Measurements from ENCODE around the gene FAM53A. TPM values are rescaled to one million over a fixed set of nuclear protein-coding genes. Genes with fewer than 3 reads are reported as not detected.

FAM53A gene
- total and polyA plus RNA-seq, 10 of the 15 experiments (the other 5 are each of a cell fraction or from before 2014, with no cell fraction given) = 0.02 to 0.87 (median 0.38) TPM; not detected in 2

GRCh38 chr4:1712216-1713002 is 28.3 kb upstream of the FAM53A start, which contains the start of gene SLBP (continued):
- TF ChIP-seq, protein P1, sequence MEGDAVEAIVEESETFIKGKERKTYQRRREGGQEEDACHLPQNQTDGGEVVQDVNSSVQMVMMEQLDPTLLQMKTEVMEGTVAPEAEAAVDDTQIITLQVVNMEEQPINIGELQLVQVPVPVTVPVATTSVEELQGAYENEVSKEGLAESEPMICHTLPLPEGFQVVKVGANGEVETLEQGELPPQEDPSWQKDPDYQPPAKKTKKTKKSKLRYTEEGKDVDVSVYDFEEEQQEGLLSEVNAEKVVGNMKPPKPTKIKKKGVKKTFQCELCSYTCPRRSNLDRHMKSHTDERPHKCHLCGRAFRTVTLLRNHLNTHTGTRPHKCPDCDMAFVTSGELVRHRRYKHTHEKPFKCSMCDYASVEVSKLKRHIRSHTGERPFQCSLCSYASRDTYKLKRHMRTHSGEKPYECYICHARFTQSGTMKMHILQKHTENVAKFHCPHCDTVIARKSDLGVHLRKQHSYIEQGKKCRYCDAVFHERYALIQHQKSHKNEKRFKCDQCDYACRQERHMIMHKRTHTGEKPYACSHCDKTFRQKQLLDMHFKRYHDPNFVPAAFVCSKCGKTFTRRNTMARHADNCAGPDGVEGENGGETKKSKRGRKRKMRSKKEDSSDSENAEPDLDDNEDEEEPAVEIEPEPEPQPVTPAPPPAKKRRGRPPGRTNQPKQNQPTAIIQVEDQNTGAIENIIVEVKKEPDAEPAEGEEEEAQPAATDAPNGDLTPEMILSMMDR (IDR thresholded peaks at IDR 0.05 in 2 of 3, conservative IDR thresholded peaks at IDR 0.05 in 1 of 3; ENCODE audit: control insufficient read depth in 2 of 3, extremely low read depth in 1 of 3, insufficient read depth in 1 of 3, low read depth in 3 of 3, low read length in 3 of 3) = no peak
- TF ChIP-seq KLF5 (IDR thresholded peaks at IDR 0.05; ENCODE audit: partially characterized antibody) (peak; percentile 99), GATAD2B (conservative IDR thresholded peaks at IDR 0.05; ENCODE audit: low read depth) (peak; percentile 100), MTA3 (IDR thresholded peaks at IDR 0.05; ENCODE audit: borderline replicate concordance, low read length) (no peak), SIN3A (IDR thresholded peaks at IDR 0.05; ENCODE audit: low read depth, low read length) (no peak; the same call in none of the 2 replicates), HDAC2 (IDR thresholded peaks at IDR 0.05) (no peak), HDAC6 (IDR thresholded peaks at IDR 0.05; ENCODE audit: unreplicated experiment) (no peak), SRF (IDR thresholded peaks at IDR 0.05; ENCODE audit: low read depth in 2 of 2, low read length in 2 of 2) (0 out of 4 replicates have a peak, but pooled peaks of 1 of the 2 experiments have one; percentile 39), EZH2 (IDR thresholded peaks at IDR 0.05; ENCODE audit: borderline replicate concordance, control insufficient read depth, low read depth, low read length) (no peak), RFX5 (IDR thresholded peaks at IDR 0.05; ENCODE audit: low read depth, low read length) (peak; percentile 83), RUNX3 (IDR thresholded peaks at IDR 0.05; ENCODE audit: low read length) (no peak), MXI1 (IDR thresholded peaks at IDR 0.05; ENCODE audit: low read depth, low read length) (peak; percentile 96), SUPT20H (IDR thresholded peaks at IDR 0.05; ENCODE audit: borderline replicate concordance, control insufficient read depth, low read depth, low read length) (no peak), E2F4 (IDR thresholded peaks at IDR 0.05; ENCODE audit: low read depth, low read length) (peak; percentile 91), NFXL1 (IDR thresholded peaks at IDR 0.05; ENCODE audit: borderline replicate concordance) (no peak), SMC3 (IDR thresholded peaks at IDR 0.05; ENCODE audit: borderline replicate concordance, low read length) (no peak), FOXM1 (IDR thresholded peaks at IDR 0.05; ENCODE audit: low read depth, low read length) (no peak), TCF7 (IDR thresholded peaks at IDR 0.05; ENCODE audit: borderline replicate concordance) (no peak), BACH1 (IDR thresholded peaks at IDR 0.05; ENCODE audit: borderline replicate concordance) (peak; percentile 89), MTA2 (IDR thresholded peaks at IDR 0.05; ENCODE audit: low read depth) (no peak), RAD21 (IDR thresholded peaks at IDR 0.05; ENCODE audit: insufficient read depth, low read depth, low read length) (no peak)
- TF ChIP-seq, protein P2, sequence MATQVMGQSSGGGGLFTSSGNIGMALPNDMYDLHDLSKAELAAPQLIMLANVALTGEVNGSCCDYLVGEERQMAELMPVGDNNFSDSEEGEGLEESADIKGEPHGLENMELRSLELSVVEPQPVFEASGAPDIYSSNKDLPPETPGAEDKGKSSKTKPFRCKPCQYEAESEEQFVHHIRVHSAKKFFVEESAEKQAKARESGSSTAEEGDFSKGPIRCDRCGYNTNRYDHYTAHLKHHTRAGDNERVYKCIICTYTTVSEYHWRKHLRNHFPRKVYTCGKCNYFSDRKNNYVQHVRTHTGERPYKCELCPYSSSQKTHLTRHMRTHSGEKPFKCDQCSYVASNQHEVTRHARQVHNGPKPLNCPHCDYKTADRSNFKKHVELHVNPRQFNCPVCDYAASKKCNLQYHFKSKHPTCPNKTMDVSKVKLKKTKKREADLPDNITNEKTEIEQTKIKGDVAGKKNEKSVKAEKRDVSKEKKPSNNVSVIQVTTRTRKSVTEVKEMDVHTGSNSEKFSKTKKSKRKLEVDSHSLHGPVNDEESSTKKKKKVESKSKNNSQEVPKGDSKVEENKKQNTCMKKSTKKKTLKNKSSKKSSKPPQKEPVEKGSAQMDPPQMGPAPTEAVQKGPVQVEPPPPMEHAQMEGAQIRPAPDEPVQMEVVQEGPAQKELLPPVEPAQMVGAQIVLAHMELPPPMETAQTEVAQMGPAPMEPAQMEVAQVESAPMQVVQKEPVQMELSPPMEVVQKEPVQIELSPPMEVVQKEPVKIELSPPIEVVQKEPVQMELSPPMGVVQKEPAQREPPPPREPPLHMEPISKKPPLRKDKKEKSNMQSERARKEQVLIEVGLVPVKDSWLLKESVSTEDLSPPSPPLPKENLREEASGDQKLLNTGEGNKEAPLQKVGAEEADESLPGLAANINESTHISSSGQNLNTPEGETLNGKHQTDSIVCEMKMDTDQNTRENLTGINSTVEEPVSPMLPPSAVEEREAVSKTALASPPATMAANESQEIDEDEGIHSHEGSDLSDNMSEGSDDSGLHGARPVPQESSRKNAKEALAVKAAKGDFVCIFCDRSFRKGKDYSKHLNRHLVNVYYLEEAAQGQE (IDR thresholded peaks at IDR 0.05; ENCODE audit: low read depth, low read length) = no peak
- TF ChIP-seq, protein P3, sequence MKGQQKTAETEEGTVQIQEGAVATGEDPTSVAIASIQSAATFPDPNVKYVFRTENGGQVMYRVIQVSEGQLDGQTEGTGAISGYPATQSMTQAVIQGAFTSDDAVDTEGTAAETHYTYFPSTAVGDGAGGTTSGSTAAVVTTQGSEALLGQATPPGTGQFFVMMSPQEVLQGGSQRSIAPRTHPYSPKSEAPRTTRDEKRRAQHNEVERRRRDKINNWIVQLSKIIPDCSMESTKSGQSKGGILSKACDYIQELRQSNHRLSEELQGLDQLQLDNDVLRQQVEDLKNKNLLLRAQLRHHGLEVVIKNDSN (IDR thresholded peaks at IDR 0.05; ENCODE audit: borderline replicate concordance, extremely low read length, insufficient read depth, low read depth, low read length) = no peak

Measured in GM12878 (cell line).